IPS-11a (cell line): Measurements from ENCODE around the gene MCTP2.

Source experiments
- H3K4me3 ChIP-seq: one replicate; pipeline ENCODE4 v1.5.1; 2013; ENCODE audit warnings: low read depth, low read length, control low read depth

Gene MCTP2

DNA sequence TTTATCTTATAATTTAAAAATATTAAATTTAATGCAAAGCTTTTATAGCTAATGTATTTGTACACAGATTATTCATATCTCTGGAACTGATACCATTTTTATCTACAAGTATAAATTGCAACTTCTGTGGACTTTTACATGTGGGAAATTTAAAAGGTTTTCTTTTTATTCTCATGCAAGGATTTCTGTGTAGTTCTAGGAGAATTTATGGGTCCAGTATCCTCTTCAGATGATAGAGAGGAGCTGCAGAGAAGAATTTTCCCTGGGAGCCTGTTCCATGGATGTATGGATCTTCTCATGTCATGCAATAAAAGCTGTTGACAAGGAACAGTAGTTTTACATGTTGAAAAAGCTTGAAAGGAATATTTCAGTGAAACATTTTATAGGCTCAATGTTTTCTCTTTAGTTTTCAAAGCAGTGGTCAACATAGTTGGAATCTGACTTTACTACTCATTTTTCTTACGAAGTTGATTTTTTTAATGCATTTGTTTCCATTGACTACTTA lies 119.7 kb downstream of the MCTP2 start:
- H3K4me3 ChIP-seq: no peak overlapping the region

DNA sequence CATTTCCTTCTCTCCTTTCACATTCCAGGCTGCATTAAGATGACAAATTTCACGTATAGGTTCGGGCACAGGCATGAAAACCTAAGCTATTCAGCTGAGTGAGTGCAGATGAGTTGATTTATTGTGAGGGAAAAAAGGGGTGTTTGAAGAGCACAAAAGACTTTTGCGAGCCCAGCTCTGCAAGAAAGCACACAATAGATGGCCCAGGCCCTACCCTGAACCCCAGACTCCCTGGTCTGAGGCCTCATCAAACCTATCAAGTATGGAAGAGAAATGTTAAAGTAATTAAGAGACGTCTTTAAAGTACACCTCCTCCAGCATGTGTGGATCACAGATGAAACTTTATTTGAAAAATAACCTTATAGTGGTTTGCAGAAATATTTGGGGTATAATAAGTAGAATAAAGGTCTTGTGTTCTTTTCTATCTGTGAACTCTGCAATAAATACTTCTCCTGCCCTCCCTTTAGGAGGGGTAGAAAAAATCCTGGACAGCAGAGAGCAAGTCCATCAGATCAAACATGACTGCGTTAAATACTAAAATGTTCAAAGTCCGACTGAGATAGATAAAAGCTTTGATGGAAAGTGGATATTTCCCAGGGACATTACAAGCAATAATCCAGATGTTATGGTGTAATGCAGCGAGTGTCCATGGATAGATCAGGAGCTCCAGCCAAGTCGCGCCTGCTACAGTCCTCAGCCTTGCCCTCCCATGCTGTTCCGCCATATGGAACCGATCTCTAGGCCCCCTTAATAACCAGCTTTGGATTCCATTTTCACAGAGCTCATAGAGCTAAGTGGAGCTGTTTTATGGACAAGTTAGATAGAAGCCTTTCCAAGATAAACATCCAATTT lies 121.5 kb downstream of the MCTP2 start:
- H3K4me3 ChIP-seq: no peak overlapping the region

DNA sequence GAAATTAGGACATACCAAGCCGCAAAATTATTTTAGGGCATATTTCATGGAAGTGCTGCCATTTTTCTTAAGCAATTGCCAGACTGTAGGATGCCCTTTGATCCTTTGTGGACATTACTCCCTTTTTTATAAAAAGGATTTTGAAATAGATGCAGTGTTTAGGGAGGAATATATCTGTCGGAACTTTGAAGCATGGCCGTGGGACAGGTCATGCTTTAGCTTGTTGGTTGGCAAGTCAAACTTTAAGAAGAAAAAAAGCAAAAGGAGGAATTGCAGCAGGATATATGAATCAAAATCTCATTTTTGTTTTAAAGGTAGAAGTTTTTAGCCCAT lies 122.1 kb downstream of the MCTP2 start:
- H3K4me3 ChIP-seq: no peak overlapping the region

DNA sequence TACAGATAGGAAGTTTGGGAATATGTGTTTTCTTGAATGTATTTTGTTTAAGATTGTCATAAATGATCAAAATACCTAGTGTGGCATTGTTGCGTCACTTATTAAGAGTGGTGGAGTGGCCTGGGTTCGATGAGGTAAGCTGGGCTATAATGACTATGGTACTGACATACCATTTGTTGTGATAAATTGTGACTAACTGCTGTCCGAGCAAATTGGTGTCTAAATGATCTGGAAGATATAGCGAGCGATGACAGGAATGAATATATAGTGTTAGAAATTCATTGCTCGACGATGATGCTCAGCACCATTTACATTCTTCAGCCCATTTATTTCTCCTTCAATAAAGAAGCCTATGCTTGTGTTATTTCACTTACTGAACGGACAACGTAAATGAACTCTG lies 123.3 kb downstream of the MCTP2 start:
- no peak overlapping the region for H3K4me3 ChIP-seq

DNA sequence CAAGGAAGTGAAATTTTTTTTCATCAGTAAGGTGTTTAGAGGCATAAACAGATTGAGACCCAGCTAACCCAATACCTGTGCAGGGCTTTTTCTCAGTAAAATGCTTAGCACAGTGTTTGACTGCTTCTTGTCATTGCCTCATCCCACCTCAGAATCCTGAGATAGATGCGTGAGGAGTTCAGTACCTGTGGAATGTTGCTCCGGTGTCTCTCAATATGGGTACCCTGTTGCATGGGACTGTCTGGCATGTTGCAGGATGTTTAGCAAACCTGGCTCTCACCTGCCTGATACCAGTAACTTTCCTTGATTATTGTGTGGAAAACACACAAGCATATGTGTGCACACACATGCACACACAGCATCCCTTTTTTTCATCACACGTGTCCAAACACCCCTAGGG lies 128.4 kb downstream of the MCTP2 start:
- no peak overlapping the region for H3K4me3 ChIP-seq

DNA sequence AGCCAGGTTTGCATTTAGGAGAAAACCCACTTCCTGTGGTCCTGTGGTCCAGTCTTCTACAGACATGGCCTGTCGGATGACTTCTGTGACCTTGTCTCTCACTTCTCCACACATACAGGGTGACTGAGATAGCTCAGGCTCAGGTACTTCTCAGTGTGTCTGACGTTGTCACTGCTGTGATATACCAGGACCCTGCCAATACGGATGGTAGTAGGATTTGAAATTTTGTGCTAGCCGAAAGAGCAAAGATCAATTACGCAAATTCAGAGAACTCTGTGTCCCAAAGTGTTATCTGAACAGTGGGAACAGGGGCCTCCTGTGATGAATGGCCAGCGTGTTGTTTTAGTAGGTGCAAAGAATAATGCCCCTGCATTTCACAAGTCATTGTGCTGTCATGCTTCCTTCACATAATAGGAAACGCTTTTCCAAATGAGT lies 128.9 kb downstream of the MCTP2 start:
- no peak overlapping the region for H3K4me3 ChIP-seq

DNA sequence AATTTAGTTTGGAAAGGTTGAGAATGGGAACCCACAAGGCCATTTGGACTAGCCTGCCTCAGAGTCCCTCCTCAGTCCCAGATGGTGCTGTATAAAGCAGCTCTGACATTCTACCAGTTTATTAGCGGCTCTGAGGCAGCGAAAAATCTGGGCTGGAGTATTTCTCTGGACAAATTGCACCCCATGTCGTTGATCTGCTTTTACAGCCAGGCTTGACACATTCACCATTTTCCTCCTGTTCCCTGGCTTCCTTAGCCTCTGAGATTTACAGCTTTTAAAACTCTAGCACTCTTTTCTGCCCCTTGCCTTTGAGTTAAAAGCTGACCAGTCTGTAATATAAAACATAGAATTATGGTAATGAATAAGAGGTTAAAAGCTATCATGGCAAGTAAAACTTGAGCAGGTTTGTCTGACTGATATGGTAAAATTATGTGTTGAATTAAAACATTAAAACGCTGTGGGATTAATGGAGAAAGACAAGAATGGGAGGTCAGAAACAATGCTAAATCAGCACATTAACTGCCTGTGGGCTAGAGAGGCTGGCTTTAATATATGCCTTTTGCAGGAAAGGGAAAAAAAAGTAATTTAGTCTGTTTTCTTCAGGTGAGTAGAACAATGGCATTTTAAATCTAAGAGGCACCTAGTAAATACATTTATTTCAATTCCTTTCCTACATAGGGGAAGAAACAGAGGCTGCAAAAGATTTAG lies 131.2 kb downstream of the MCTP2 start:
- H3K4me3 ChIP-seq: no peak overlapping the region

DNA sequence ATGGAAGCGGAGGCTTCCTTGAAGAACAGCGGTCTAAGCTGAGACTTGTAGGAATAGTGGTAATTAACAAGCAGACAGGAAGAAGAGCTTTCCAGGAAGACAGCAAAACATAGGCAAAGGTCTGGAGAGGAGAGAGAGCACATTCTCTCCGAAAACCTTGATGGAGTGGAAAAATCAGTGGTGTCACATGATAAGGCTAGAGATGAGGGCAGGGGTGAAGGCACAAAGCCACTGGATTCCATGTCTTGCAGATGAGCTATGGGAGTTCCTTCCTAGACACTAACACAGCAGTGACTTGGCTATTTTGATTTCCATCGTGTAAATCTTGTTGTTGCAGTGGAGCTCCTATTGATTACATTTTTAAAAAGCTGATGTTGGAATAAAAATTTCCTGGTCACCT lies 132.0 kb downstream of the MCTP2 start:
- no peak overlapping the region for H3K4me3 ChIP-seq

DNA sequence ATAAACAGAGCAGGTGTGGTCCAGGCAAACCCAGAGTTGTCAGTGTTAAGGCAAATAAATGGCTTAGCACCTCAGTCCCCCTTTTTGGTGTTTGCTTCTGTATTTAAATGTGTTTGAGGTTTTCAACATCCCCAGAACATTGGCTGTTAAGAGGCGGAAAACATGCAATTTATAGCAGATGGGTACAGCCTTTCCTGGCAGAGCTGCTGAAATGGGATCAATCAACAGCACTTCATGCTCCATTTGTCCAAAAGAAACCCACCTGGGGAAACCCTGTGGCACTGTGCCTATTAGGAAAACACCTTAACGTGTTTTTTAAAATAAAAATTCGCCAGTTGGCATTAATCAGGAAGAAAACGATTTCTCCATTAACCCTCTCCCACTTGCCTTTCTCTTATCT lies 135.4 kb downstream of the MCTP2 start:
- no peak overlapping the region for H3K4me3 ChIP-seq

DNA sequence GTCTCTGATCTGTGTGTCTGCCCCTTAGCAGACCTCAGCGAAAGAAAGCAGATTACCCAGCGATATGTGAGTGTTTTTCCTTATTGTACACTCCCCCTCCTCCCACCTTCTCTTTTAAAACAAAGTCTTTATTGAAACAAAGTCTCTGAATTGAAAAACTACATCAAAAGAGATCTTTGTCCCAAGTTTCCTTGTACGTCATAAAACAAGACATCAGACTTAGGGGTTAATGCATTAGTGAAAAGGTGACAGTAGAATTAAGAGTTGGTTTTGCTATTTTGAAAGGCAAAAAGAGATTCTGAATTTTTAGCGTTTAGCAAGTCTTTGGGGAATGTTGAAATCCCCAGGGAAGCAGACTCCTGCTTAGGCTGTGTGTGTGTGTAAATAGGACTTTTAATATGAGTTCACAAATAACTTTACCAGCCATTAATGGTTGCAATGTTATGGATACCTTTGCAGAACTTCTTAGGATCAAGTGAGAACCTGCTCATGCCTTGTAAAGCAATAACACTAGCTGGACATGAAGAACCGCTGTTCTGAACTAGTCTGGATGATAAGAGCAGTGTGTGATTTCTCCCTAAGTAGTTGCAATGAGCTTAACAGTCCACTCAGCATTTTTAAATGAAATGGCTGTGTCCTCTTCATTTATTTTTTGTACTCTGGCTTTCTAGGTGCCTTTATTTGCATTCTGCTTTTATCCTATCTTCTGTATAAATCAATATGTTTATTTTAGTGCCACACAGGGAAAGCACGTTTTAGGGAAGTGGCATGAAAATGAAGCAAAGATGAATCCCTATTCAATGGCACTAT lies 136.6 kb downstream of the MCTP2 start:
- H3K4me3 ChIP-seq: no peak overlapping the region

DNA sequence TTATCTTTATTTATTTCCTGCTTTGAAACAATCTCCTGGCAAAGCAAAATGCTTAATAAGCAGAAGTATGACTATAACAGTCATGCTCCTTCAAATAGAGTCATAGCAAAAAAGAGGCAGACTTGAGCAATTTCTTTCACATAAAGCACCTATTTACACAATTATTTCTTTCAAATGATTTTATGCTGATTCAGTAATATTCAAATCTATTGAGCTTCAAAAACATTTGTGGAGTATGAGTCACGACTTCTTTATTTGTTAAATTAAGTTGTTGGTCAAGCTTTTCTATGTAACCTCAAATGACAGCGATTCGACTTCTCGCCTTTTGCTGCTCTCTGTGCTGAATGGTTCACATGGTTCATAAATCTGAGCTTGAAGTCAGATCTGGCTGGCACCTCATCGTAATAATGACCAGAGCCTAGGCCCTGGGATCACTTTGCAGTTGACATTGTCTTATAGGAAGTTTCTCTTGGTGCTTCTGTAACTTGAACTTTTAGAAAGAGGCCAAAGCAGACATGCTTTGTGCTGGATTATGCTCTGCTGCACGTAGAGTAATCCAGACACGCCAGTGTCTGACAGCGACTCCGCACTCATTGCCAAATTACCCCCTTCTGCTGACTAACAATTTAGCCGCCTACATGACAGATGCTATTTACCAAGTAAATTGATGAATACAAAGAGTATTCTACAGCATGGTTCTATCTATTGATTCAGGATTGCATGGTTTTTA lies 139.0 kb downstream of the MCTP2 start:
- no peak overlapping the region for H3K4me3 ChIP-seq

DNA sequence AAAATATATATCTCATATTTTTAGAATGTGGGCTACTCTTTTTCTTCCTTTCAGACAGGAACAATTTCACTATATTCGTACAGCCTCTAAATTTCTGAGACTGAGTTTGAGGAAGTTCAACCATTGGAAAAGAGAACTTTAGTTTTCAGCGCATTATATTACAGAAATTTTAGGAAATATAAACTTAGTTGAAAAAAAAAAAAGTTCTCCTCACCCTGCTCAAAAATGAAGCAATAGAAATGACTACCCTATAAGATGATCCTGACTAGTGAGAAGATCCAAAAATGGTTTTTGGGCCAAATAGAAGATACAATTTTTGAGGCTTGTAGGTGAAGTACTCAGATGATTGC lies 139.6 kb downstream of the MCTP2 start:
- H3K4me3 ChIP-seq: no peak overlapping the region

DNA sequence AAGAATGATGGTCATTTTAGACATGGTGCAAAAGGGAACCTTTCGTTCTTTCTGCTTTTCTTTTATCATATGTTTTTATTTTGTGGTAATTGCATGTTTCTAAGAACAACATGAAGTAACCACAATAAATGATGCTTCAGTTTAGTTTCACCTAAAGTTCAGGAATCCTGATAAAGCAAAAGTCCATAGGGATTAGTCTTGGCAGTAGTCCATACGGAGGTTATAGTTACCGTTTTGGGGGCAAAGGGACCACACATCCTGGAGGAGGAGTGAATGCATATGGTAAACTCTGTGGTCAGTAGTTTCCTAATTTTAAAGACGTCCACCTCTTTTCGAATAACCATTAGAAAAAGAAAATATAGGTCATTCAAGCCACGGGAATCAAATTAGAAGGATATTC lies 141.5 kb downstream of the MCTP2 start:
- no peak overlapping the region for H3K4me3 ChIP-seq

DNA sequence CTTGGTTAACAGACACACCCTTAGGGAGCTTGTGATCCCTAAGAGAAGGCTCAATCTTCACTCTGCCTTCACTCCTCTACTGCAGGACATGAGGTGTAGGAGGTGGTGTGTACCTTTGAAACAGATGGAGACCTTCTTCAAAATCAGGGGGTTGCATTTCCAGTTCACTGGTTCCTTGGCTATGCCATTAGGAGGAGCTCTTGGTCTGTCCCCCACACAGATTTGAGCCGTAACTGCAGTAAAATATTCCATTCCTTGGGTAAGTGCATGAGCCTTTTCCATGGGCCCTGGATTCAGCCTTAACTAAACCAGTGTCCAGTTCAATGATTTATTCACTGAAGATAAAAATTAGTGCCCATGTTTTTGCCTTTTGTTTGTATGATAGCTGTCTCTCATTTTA lies 144.6 kb downstream of the MCTP2 start:
- no peak overlapping the region for H3K4me3 ChIP-seq

DNA sequence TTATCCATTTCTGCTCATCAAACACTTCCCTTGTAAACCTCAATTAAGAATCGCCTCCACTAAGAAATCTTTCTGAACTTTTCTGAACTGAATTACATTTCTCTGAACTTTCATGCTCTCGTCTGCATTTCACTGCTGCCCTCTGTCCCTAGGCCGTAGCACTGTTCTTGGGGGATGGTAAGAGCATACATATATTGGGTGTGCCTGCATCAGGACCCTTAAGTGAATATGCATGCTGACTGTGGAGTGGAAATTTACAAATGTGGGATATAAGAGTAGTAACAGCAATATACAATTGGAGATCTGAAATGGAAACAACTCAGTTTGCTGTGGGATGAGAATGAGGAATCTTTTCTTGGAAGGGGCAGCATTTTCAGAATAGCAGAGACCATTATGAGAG lies 148.6 kb downstream of the MCTP2 start:
- no peak overlapping the region for H3K4me3 ChIP-seq

DNA sequence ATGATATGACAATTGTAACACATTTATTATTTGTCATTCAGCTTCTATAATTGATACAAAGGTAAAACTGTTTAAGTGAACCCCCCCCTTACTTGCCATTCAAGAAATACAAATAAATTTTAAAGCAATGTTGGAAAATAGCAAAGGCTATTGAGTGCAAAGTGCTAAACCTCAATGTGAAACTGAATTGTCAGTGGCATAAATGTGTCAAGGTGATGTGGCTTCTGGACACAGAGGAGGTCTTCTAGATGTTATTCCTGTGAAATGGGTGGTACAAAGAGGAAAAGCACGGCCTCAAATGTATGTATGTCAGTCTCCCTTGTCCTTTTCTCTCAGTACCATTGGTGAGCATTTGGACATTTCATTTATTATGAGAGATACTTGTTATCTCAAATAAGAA lies 149.4 kb downstream of the MCTP2 start:
- no peak overlapping the region for H3K4me3 ChIP-seq

DNA sequence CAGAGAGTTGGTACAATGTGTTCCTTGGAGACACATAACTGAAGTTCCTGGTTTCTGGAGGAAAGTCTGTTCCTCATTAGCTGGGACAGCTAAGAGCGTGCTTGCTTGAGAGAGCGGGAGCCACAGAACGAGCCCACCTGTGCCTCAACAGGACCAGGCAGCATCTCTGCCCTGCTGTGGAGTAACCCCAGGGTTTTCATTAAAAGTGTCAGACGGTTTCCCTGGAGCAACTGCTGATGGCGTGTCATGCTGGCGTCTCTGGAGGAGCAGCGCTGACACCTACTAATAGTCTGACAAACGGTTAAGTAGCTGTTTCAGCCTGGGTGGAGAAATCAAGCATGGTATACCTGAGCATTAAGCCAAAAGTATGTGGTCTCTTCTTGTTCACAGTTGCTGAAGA lies 150.0 kb downstream of the MCTP2 start:
- no peak overlapping the region for H3K4me3 ChIP-seq

DNA sequence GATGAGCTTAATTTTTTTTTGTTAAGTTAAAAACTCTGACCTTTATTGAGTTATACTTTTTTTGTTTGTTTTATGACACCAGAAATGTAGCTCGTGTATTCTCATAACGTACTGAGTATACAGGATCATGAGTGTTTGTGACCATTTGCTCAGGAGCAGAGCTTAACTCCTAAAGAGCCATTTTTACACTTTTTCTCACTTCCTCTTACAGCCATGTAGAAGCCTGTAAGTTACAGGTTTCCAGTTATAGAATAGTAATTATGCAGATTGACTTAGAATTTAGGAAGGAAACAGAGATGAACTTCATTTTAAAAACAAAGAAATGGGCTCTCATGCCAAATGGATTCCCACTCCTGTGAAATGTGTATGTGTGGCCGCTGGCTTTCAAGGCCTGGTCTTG lies 151.7 kb downstream of the MCTP2 start:
- no peak overlapping the region for H3K4me3 ChIP-seq

DNA sequence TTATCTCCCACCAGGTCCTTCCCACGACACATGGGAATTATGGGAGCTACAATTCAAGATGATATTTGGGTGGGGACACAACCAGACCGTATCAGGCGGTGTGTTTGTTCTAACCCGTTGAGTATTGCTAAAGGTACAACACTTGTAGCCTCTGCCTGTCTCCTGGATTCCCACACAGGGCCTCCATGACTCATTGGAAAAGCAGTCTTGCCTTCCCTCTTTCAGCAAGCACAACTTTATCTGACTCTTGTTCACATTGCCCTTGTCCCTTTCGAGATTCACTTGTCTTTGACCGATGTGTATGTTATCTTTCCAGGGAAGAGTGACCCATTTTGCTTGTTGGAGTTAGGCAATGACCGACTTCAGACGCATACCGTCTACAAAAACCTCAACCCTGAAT lies 152.3 kb downstream of the MCTP2 start:
- no peak overlapping the region for H3K4me3 ChIP-seq

DNA sequence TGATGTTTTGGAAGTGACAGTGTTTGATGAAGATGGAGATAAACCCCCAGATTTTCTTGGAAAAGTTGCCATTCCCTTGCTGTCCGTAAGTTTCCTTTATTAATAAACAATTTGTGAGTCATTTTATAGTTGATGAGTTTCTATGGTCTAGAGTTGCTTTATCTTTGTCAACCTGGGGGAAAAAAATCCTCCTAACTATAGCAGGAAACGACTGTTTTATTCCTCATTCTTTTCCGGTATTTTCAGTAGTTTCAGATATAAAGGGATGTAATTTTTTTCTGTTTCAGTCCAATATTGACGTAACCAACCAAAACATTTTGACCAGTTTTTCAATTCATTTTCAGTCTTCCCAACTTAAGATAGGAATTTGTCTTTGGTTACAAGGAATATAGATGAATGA lies 154.1 kb downstream of the MCTP2 start:
- no peak overlapping the region for H3K4me3 ChIP-seq

DNA sequence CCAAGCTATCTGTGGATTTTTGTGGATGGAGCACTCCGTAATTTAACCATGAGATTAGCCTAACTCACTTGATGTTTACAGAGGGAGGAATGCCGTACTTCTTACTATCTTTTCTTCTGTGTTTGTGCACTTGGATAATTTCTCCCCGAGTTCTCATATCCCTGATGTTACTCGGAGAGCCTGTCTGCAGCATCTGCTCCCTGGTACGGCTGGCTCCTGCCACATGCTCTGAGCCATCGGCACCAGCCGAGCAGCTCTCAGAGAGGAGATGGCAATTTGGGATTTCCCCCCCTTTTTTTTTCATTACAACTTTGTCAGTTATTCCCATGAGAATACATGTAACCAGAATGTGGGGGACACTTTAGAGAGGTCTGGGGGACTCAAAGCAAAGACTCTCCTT lies 155.0 kb downstream of the MCTP2 start:
- H3K4me3 ChIP-seq: no peak overlapping the region
